Lower lobe of right lung (tissue), 2 donors: Measurements from ENCODE around the gene TMPRSS12. TPM values are rescaled to one million over a fixed set of nuclear protein-coding genes. Genes with fewer than 3 reads are reported as not detected.

Source experiments
- ATAC-seq, 2 donors: fragments of 200-7000 bp; cut with Tn5 transposase; one replicate each; pipeline ENCODE4 v1.9.1; 2020 to 2022; ENCODE audit warnings: mild to moderate bottlenecking in 2 of 2, moderate library complexity in 2 of 2
- DNase-seq: peaks from one replicate; pipeline ENCODE4 v3.0.0-alpha.2; 2020
- H3K27ac ChIP-seq: fragments of 200-600 bp; one replicate; pipeline ENCODE4 v1.8.0; 2022
- H3K27me3 ChIP-seq: fragments of 200-600 bp; one replicate; pipeline ENCODE4 v1.8.0; 2022; ENCODE audit warnings: low read depth
- H3K36me3 ChIP-seq: fragments of 200-600 bp; one replicate; pipeline ENCODE4 v1.8.0; 2022; ENCODE audit warnings: mild to moderate bottlenecking
- H3K4me1 ChIP-seq: fragments of 200-600 bp; one replicate; pipeline ENCODE4 v1.8.0; 2022
- H3K4me3 ChIP-seq: fragments of 200-600 bp; one replicate; pipeline ENCODE4 v1.8.0; 2022; ENCODE audit warnings: mild to moderate bottlenecking
- H3K9me3 ChIP-seq: fragments of 200-600 bp; one replicate; pipeline ENCODE4 v1.8.0; 2022
- intact Hi-C: fragments of 100-400 bp; cut with DNase I; formaldehyde crosslinking; loops from one replicate; pipeline ENCODE4 v1.11.0; 2022
- total RNA-seq: library from RNA; stranded (reverse); fragmentation: NEBNext Ultra II Directional; extraction: Animal tissue kit (Norgen Biotek cat#: 25700); gene quantifications from one replicate; pipeline ENCODE4 v1.2.1, GENCODE V29; 2021
- TF ChIP-seq, protein P1 (sequence below): fragments of 200-600 bp; IDR thresholded peaks from one replicate; pipeline ENCODE4 v1.8.0; 2022; ENCODE audit warnings: antibody characterized with exemption, mild to moderate bottlenecking
- donor health status: DM: no; HTN: yes; CAD: no; lungs with severe emphysema.

Gene TMPRSS12
- total RNA-seq, 1 donor from 2014 or later: not detected

DNA sequence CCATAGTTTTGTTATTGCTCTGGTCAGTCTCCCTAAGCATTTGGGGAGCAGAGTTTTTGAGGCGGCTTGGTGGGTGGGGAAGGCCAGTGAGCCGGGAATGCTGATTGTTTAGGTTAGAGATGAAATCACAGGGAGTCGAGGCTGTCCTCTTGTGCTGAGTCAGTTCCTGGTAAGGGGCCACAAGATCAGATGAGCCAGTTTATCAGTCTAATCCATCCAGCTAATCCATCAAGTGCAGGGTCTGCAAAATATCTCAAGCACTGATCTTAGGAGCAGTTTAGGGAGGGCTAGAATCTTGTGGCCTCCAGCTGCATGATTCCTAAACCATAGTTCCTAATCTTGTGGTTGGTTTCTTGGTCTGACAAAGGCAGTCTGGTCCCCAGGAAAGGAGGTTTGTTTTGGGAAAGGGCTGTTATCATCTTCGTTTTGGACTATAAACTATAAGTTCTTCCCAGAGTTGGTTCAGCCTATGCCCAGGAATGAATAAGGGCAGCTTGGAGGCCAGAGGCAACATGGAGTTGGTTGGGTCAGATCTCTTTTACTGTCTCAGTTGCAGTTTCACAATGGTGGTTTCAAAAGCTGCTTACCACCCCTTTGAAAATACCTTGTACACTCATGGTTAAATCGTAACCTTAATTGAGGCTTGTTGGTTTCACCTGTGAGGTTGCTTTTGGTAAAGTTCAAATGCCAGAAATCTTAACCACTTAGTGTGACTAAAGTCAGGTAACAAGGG, 76.0 kb downstream of the TMPRSS12 start:
- intact Hi-C loops: no loop called here
- peaks cover 19% of the 10 kb centered on the region for H3K4me1 ChIP-seq
- no peak overlapping the region for H3K4me3 ChIP-seq
- no peak for DNase-seq
- H3K36me3 ChIP-seq: no peaks in the 10 kb centered on the region
- no peak for ATAC-seq
- H3K27me3 ChIP-seq: no peaks in the 10 kb centered on the region
- peaks cover 19% of the 10 kb centered on the region for H3K9me3 ChIP-seq
- TF ChIP-seq, protein P1, sequence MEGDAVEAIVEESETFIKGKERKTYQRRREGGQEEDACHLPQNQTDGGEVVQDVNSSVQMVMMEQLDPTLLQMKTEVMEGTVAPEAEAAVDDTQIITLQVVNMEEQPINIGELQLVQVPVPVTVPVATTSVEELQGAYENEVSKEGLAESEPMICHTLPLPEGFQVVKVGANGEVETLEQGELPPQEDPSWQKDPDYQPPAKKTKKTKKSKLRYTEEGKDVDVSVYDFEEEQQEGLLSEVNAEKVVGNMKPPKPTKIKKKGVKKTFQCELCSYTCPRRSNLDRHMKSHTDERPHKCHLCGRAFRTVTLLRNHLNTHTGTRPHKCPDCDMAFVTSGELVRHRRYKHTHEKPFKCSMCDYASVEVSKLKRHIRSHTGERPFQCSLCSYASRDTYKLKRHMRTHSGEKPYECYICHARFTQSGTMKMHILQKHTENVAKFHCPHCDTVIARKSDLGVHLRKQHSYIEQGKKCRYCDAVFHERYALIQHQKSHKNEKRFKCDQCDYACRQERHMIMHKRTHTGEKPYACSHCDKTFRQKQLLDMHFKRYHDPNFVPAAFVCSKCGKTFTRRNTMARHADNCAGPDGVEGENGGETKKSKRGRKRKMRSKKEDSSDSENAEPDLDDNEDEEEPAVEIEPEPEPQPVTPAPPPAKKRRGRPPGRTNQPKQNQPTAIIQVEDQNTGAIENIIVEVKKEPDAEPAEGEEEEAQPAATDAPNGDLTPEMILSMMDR: no peak
- H3K27ac ChIP-seq: no peak overlapping the region

DNA sequence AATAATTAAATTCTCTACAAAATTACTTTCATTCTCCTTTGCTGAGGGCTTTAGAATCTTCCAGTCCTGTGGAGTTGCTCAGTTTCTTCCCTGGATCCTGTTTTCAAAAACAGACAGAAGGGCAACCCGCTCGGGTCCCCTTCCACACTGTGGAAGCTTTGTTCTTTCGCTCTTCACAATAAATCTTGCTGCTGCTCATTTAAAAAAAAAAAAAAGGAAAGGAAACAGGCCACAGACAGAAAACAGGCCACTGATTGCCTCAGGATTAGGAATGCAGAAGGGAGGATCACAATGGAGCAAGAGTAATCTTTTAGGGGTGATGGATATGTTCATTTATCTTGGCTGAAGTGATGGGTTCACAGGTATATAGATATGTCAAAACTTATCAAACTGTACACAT, 80.1 kb downstream of the TMPRSS12 start:
- H3K9me3 ChIP-seq: no peaks in the 10 kb centered on the region
- TF ChIP-seq, protein P1: no peak
- peak overlapping the region; percentile 83 for H3K27ac ChIP-seq
- H3K4me1 ChIP-seq: peaks cover 26% of the 10 kb centered on the region
- H3K27me3 ChIP-seq: no peaks in the 10 kb centered on the region
- DNase-seq (no peak), ATAC-seq (no peak)
- peak overlapping the region; percentile 84 for H3K4me3 ChIP-seq
- H3K36me3 ChIP-seq: no peaks in the 10 kb centered on the region
- intact Hi-C loops: no loop called here

DNA sequence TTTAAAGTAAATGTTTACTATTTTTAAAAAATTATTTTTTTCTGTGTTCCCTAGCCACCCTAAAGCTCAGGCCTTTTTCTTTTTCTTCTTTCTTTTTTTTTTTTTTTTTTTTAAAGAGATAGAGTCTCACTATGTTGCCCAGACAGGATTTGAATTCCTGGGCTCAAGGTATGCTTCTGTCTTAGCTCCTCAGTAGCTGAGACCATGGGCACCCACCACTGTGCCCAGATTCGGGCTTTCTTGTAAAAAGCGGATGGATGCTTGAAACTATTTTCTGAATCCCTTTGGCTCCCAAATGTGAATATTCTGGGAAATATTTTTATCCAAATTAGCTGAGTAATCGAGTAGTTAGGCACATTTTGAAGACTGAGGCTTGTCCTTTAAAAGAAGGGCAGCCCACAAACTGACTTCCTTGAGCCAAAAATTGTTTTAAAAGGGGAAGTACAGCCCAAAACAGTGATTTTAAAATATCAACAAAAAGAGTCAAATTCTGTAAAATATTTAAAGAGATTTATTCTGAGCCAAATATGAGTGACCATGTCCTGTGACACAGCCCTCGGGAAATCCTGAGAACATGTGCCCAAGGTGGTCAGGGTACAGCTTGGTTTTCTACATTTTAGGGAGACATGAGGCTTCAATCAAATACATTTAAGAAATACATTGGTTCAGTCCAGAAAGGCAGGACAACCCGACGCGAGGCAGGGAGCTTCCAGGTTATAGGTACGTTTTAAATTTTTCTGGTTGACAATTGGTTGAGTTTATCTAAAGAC, 80.8 kb downstream of the TMPRSS12 start:
- intact Hi-C loops: no loop called here
- Histone ChIP-seq H3K4me1 (peaks cover 33% of the 10 kb centered on the region), H3K9me3 (no peaks in the 10 kb centered on the region), H3K36me3 (no peaks in the 10 kb centered on the region), H3K27ac (peak overlapping the region; percentile 83), H3K4me3 (peak overlapping the region; percentile 84), H3K27me3 (no peaks in the 10 kb centered on the region)
- no peak for ATAC-seq
- TF ChIP-seq, protein P1: no peak
- DNase-seq: no peak

DNA sequence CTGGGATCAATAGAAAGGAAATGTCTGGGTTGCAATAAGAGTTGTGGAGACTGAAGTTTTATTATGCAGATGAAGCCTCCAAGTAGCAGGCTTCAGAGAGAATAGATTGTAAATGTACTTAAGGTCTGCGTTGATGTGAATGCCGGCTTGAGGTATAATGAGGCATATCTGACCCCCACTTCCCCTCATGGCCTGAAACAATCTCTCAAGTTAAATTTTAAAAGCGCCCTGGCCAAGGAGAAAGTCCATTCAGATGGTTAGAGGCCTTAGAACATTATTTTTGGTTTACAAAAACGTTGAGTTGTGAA, 81.4 kb downstream of the TMPRSS12 start:
- TF ChIP-seq, protein P1: no peak
- Histone ChIP-seq H3K4me3 (peak overlapping the region; percentile 84), H3K36me3 (no peaks in the 10 kb centered on the region), H3K9me3 (no peaks in the 10 kb centered on the region), H3K27me3 (no peaks in the 10 kb centered on the region), H3K27ac (peak overlapping the region; percentile 83), H3K4me1 (peaks cover 39% of the 10 kb centered on the region)
- ATAC-seq: peak in 1 of 2 donors; percentile 9
- intact Hi-C loops: no loop called here
- no peak for DNase-seq

DNA sequence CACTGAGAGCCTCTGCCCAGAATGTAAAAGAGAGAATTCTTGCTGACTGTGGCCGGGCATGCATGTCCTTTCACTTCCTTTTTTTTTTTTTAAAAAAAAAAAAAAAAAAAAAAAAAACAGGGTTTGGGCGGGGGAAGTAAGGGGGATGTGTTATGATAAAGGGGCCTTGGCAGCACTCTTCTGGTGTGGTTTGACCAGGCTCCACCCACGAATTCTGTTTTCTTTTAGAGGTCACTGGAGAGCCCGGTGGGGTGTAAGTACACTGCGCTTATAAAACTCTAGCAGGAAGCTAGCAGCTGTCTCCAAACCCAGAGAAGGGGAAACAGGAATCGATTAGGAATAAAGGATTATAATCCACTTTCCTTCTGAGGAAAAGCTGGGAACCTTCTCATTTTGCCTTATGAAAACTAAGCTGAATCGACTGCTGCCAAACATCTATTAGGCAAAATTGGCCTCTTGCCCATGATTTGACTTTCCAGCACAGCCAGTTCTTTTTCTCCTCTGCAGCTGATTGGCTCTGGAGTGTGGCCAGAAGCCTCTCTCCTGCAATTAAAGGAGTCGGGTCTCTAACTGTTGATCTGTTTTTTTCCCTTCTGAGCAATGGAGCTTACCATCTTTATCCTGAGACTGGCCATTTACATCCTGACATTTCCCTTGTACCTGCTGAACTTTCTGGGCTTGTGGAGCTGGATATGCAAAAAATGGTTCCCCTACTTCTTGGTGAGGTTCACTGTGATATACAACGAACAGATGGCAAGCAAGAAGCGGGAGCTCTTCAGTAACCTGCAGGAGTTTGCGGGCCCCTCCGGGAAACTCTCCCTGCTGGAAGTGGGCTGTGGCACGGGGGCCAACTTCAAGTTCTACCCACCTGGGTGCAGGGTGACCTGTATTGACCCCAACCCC, 82.0 kb downstream of the TMPRSS12 start:
- Histone ChIP-seq H3K4me1 (peaks cover 43% of the 10 kb centered on the region), H3K27ac (peak overlapping the region; percentile 83), H3K27me3 (no peaks in the 10 kb centered on the region), H3K36me3 (peaks cover 6% of the 10 kb centered on the region), H3K4me3 (peak overlapping the region; percentile 84), H3K9me3 (no peaks in the 10 kb centered on the region)
- intact Hi-C loops: no loop called here
- TF ChIP-seq, protein P1: no peak
- ATAC-seq (peak; percentile 91 to 96), DNase-seq (peak; percentile 87)
